HK-2 (cell line): ENCODE results near the gene IPCEF1.
"Not testable (repeated sequence)": the region's sequence is repeated elsewhere in the genome, so short reads cannot be mapped to it uniquely, and the experiment has no call there.

ENCODE experiments used
- DNase-seq: peaks from one replicate; pipeline ENCODE4 v3.0.0-alpha.2; 2018; ENCODE audit not compliant: unreplicated experiment

The IPCEF1 gene

GRCh38 chr6:154334147-154334546 is 22.5 kb downstream of the IPCEF1 start:
- not testable (repeated sequence) for DNase-seq

GRCh38 chr6:154331750-154332149 is 24.9 kb downstream of the IPCEF1 start:
- DNase-seq: no peak

GRCh38 chr6:154329350-154330170 is 27.0 kb downstream of the IPCEF1 start:
- DNase-seq: no peak

GRCh38 chr6:154327313-154327712 is 29.3 kb downstream of the IPCEF1 start:
- DNase-seq: not testable (repeated sequence)

GRCh38 chr6:154325142-154325541 is 31.5 kb downstream of the IPCEF1 start:
- no peak for DNase-seq

GRCh38 chr6:154320181-154320580 is 36.4 kb downstream of the IPCEF1 start:
- DNase-seq: no peak

- no peak for DNase-seq
Measured at GRCh38 chr6:154319231-154319858, 37.3 kb downstream of the IPCEF1 start.

- DNase-seq: no peak
Measured at GRCh38 chr6:154318721-154319120, 37.9 kb downstream of the IPCEF1 start.

- no peak for DNase-seq
Measured at GRCh38 chr6:154316131-154316530, 40.5 kb downstream of the IPCEF1 start.

- DNase-seq: no peak
Measured at GRCh38 chr6:154314084-154314483, 42.5 kb downstream of the IPCEF1 start.

- DNase-seq: no peak
Measured at GRCh38 chr6:154308986-154309385, 47.6 kb downstream of the IPCEF1 start.

GRCh38 chr6:154307696-154308425 is 48.7 kb downstream of the IPCEF1 start:
- no peak for DNase-seq

- not testable (repeated sequence) for DNase-seq
Measured at GRCh38 chr6:154307147-154307546, 49.5 kb downstream of the IPCEF1 start.

GRCh38 chr6:154306696-154307095 is 49.9 kb downstream of the IPCEF1 start:
- no peak for DNase-seq

GRCh38 chr6:154304191-154304590 is 52.4 kb downstream of the IPCEF1 start:
- DNase-seq: no peak

- not testable (repeated sequence) for DNase-seq
Measured at GRCh38 chr6:154303642-154304041, 53.0 kb downstream of the IPCEF1 start.

GRCh38 chr6:154301839-154302752 is 54.5 kb downstream of the IPCEF1 start:
- DNase-seq: peak; percentile 34

- DNase-seq: no peak
Measured at GRCh38 chr6:154301086-154301625, 55.4 kb downstream of the IPCEF1 start.

- DNase-seq: no peak
Measured at GRCh38 chr6:154298297-154298696, 58.3 kb downstream of the IPCEF1 start.

- no peak for DNase-seq
Measured at GRCh38 chr6:154297721-154298120, 58.9 kb downstream of the IPCEF1 start.

- no peak for DNase-seq
Measured at GRCh38 chr6:154297210-154297609, 59.4 kb downstream of the IPCEF1 start.
